Liver (tissue), 9 donors: ENCODE data around the gene BRSK2. TPM values are rescaled to one million over a fixed set of nuclear protein-coding genes. Genes with fewer than 3 reads are reported as not detected.

ENCODE experiments used
- DNase-seq: peaks from one replicate; pipeline ENCODE4 v3.0.0-alpha.2; 2017; ENCODE audit warnings: low spot score
- H3K27ac ChIP-seq, 2 donors: one replicate each; pipeline ENCODE4 v1.7.0; 2013; ENCODE audit warnings: inconsistent platforms in 2 of 2, low read length in 2 of 2, control low read depth in 1 of 2, low read depth in 1 of 2, mild to moderate bottlenecking in 1 of 2
- H3K27me3 ChIP-seq, 4 donors: one replicate each; pipeline versions ENCODE4 v1.6.1 to v1.7.0; 2013; ENCODE audit warnings: low read length in 3 of 4, inconsistent platforms in 1 of 4, mild to moderate bottlenecking in 1 of 4, moderate library complexity in 1 of 4; ENCODE audit not compliant: control insufficient read depth in 4 of 4, insufficient read depth in 4 of 4
- H3K36me3 ChIP-seq, 4 donors: one replicate each; pipeline versions ENCODE4 v1.6.1 to v1.7.0; 2013; ENCODE audit warnings: low read length in 3 of 4, mild to moderate bottlenecking in 3 of 4, low read depth in 1 of 4, moderate library complexity in 1 of 4; ENCODE audit not compliant: control insufficient read depth in 4 of 4, insufficient read depth in 3 of 4
- H3K4me1 ChIP-seq, 4 donors: one replicate each; pipeline versions ENCODE4 v1.6.1 to v1.7.0; 2013; ENCODE audit warnings: low read length in 3 of 4, mild to moderate bottlenecking in 3 of 4, moderate library complexity in 1 of 4; ENCODE audit not compliant: control insufficient read depth in 4 of 4, insufficient read depth in 4 of 4
- H3K4me3 ChIP-seq, 3 donors: one replicate each; pipeline versions ENCODE4 v1.6.1 to v1.7.0; 2013; ENCODE audit warnings: low read length in 3 of 3, control low read depth in 1 of 3, low read depth in 1 of 3, mild to moderate bottlenecking in 1 of 3
- H3K9ac ChIP-seq, 2 donors: one replicate each; pipeline ENCODE4 v1.7.0; 2013; ENCODE audit warnings: low read length in 2 of 2, mild to moderate bottlenecking in 2 of 2, moderate library complexity in 2 of 2, control low read depth in 1 of 2, low read depth in 1 of 2
- H3K9me3 ChIP-seq, 4 donors: one replicate each; pipeline versions ENCODE4 v1.6.1 to v1.7.0; 2013; ENCODE audit warnings: low read length in 3 of 4; ENCODE audit not compliant: control insufficient read depth in 4 of 4
- ATF3 ChIP-seq: IDR thresholded peaks from 2 replicates; pipeline ENCODE4 v1.6.1; 2016; ENCODE audit warnings: antibody characterized with exemption
- EGR1 ChIP-seq, 2 donors: IDR thresholded peaks; 2 replicates each; pipeline ENCODE4 v1.6.1; 2016 to 2018; ENCODE audit warnings: antibody characterized with exemption in 2 of 2, low read depth in 2 of 2
- FOXA1 ChIP-seq: IDR thresholded peaks from 2 replicates; pipeline ENCODE4 v1.6.1; 2016; ENCODE audit warnings: antibody characterized with exemption
- GABPA ChIP-seq, 2 donors: IDR thresholded peaks in 1 of 2; conservative IDR thresholded peaks in 1 of 2; 2 replicates each; pipeline ENCODE4 v1.6.1; 2016; ENCODE audit warnings: antibody characterized with exemption in 2 of 2, mild to moderate bottlenecking in 1 of 2, moderate library complexity in 1 of 2
- HNF4A ChIP-seq, 2 donors: conservative IDR thresholded peaks; 2 replicates each; pipeline ENCODE4 v1.6.1; 2016; ENCODE audit warnings: antibody characterized with exemption in 2 of 2, mild to moderate bottlenecking in 2 of 2
- HNF4G ChIP-seq: IDR thresholded peaks from 2 replicates; pipeline ENCODE4 v1.6.1; 2016; ENCODE audit warnings: antibody characterized with exemption
- JUND ChIP-seq, 2 donors: IDR thresholded peaks; 2 replicates each; pipeline ENCODE4 v1.6.1; 2016; ENCODE audit warnings: antibody characterized with exemption in 2 of 2
- NR2F2 ChIP-seq: IDR thresholded peaks from 2 replicates; pipeline ENCODE4 v1.6.1; 2016; ENCODE audit warnings: antibody characterized with exemption
- RAD21 ChIP-seq, 2 donors: IDR thresholded peaks; 2 replicates each; pipeline ENCODE4 v1.6.1; 2016; ENCODE audit warnings: antibody characterized with exemption in 2 of 2, mild to moderate bottlenecking in 2 of 2
- REST ChIP-seq: IDR thresholded peaks from 2 replicates; pipeline ENCODE4 v1.6.1; 2016; ENCODE audit warnings: antibody characterized with exemption, mild to moderate bottlenecking
- RXRA ChIP-seq, 2 donors: IDR thresholded peaks; 2 replicates each; pipeline ENCODE4 v1.6.1; 2017 to 2018; ENCODE audit warnings: antibody characterized with exemption in 2 of 2, mild to moderate bottlenecking in 1 of 2
- SP1 ChIP-seq: IDR thresholded peaks from 2 replicates; pipeline ENCODE4 v1.6.1; 2018; ENCODE audit warnings: antibody characterized with exemption, mild to moderate bottlenecking
- TAF1 ChIP-seq: conservative IDR thresholded peaks from 2 replicates; pipeline ENCODE4 v1.6.1; 2016; ENCODE audit warnings: antibody characterized with exemption, mild to moderate bottlenecking
- YY1 ChIP-seq: IDR thresholded peaks from 2 replicates; pipeline ENCODE4 v1.6.1; 2016; ENCODE audit warnings: antibody characterized with exemption, mild to moderate bottlenecking
- WGBS: extraction: QIAGEN DNeasy Blood & Tissue Kit; methylation state at CpG from one replicate; pipeline ENCODE4 v1.1.7; 2013; 5-methylcytosine and 5-hydroxymethylcytosine counted together
- polyA plus RNA-seq, 2 donors: library from polyadenylated mRNA; stranded (reverse) in 1 of 2; unstranded in 1 of 2; fragments of 200-250 nt in 1 of 2; fragments of >200 nt in 1 of 2; fragmentation: Nextera tagmentation in 1 of 2; extraction: Ambion mirVana in 1 of 2; gene quantifications; one replicate each; pipeline versions ENCODE4 v1.2.1 to v1.2.3, GENCODE V29; 2013 to 2015
- total RNA-seq, 2 donors: library from RNA; depleted of rRNA; stranded (reverse); fragments of >200 nt; gene quantifications; one replicate each; pipeline ENCODE4 v1.2.3, GENCODE V29; 2014
- TF ChIP-seq, protein P1 (sequence below): IDR thresholded peaks from 2 replicates; pipeline ENCODE4 v1.6.1; 2016; ENCODE audit warnings: antibody characterized with exemption
- TF ChIP-seq, protein P2 (sequence below): fragments of 150-350 bp; IDR thresholded peaks from 2 replicates; pipeline ENCODE4 v1.5.1; 2017; ENCODE audit warnings: improper control_type of control experiment, low read depth, low read length; ENCODE audit not compliant: missing input control
- TF ChIP-seq, protein P3 (sequence below): IDR thresholded peaks from 2 replicates; pipeline ENCODE4 v1.6.1; 2016; ENCODE audit warnings: antibody characterized with exemption
- donor health status: healthy.
- donor health status: healthy.
- donor health status: healthy.
- donor health status: healthy.
- donor health status: healthy.

The BRSK2 gene
- total and polyA plus RNA-seq, 4 donors, result 0.05 to 0.17 TPM; not detected in 2

DNA sequence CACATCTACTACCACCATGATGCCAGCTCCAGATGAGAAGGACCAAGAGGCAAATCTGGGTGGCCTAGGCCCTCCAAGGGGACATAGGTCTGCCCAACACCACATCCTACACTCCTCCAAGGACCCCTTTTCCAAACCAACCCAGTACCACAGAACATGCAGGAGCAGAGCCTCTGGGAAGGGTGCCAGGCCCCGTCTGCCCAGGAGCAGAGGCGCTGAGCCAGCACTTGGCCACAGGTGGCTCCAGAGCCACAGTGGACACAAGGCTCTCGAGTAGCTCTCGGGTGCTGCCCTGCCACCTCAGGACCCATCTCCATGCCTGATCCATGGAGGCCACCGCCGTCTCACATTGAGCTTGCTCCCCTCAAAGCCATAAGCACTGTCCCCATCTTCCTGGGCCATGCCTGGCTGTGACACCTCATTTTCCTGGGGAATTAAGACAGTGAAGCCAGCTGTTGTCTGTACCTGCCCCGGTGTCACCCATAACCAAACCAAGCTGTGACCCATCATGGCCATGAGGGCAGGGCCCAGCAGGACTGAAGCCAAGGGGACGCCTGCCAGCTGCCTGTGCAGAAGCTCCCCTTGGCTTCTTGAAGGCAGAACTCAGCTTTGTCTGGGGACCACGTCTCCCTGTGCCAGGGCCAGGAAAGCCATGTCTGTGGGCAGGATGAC is 89.4 kb downstream of the BRSK2 start:
- Histone ChIP-seq H3K9me3 (no peaks in the 10 kb centered on the region), H3K36me3 (peaks cover 10 to 49% (median 19%) of the 10 kb centered on the region in 4 donors), H3K27ac (no peak overlapping the region), H3K4me1 (peaks cover 0 to 2% (median 0%) of the 10 kb centered on the region in 4 donors), H3K4me3 (no peak overlapping the region), H3K27me3 (no peaks in the 10 kb centered on the region), H3K9ac (no peak overlapping the region)
- TF ChIP-seq JUND (IDR thresholded peaks at IDR 0.05), result no peak
- TF ChIP-seq GABPA (IDR thresholded peaks at IDR 0.05 in 1 of 2, conservative IDR thresholded peaks at IDR 0.05 in 1 of 2), result no peak
- TF ChIP-seq FOXA1, result no peak
- TF ChIP-seq ATF3, result no peak
- no peak for TF ChIP-seq RXRA (IDR thresholded peaks at IDR 0.05)
- no peak for TF ChIP-seq REST
- TF ChIP-seq, protein P1, sequence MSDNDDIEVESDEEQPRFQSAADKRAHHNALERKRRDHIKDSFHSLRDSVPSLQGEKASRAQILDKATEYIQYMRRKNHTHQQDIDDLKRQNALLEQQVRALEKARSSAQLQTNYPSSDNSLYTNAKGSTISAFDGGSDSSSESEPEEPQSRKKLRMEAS, result no peak
- no peak for TF ChIP-seq YY1
- no peak for TF ChIP-seq SP1
- TF ChIP-seq EGR1 (IDR thresholded peaks at IDR 0.05; ENCODE audit: low read depth in 2 of 2), result no peak
- no peak for TF ChIP-seq TAF1
- TF ChIP-seq RAD21 (IDR thresholded peaks at IDR 0.05), result no peak
- no peak for TF ChIP-seq NR2F2
- TF ChIP-seq, protein P2, sequence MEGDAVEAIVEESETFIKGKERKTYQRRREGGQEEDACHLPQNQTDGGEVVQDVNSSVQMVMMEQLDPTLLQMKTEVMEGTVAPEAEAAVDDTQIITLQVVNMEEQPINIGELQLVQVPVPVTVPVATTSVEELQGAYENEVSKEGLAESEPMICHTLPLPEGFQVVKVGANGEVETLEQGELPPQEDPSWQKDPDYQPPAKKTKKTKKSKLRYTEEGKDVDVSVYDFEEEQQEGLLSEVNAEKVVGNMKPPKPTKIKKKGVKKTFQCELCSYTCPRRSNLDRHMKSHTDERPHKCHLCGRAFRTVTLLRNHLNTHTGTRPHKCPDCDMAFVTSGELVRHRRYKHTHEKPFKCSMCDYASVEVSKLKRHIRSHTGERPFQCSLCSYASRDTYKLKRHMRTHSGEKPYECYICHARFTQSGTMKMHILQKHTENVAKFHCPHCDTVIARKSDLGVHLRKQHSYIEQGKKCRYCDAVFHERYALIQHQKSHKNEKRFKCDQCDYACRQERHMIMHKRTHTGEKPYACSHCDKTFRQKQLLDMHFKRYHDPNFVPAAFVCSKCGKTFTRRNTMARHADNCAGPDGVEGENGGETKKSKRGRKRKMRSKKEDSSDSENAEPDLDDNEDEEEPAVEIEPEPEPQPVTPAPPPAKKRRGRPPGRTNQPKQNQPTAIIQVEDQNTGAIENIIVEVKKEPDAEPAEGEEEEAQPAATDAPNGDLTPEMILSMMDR, result no peak
- no peak for TF ChIP-seq HNF4A (conservative IDR thresholded peaks at IDR 0.05)
- no peak for DNase-seq
- WGBS, result 89% methylated on average over 9 of the region's 9 CpGs

DNA sequence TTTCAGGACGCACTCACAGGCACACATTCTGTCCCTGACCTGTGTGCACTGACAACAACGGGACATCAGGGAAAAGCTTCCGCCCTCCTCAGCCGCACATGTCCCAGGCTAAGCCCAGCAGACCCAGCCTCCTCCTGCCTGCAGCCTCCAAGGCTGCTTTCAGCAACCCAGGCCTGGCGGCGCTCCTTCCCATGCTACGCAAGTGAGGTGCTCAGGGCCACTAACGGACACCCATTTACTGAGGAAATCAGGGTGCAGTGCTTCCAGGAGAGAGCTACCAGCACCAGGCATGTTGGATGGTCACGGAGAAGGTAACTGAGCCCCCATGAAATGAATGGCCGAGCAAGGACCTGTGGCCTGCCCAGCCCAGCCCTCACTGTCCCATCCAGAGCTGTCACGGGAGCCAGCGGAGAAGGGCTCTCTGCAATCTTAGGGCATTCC is 90.0 kb downstream of the BRSK2 start:
- no peak overlapping the region for H3K9ac ChIP-seq
- peaks cover 10 to 47% (median 18%) of the 10 kb centered on the region in 4 donors for H3K36me3 ChIP-seq
- H3K4me1 ChIP-seq, result peaks cover 0 to 2% (median 0%) of the 10 kb centered on the region in 4 donors
- no peak for TF ChIP-seq HNF4G
- TF ChIP-seq, protein P3, sequence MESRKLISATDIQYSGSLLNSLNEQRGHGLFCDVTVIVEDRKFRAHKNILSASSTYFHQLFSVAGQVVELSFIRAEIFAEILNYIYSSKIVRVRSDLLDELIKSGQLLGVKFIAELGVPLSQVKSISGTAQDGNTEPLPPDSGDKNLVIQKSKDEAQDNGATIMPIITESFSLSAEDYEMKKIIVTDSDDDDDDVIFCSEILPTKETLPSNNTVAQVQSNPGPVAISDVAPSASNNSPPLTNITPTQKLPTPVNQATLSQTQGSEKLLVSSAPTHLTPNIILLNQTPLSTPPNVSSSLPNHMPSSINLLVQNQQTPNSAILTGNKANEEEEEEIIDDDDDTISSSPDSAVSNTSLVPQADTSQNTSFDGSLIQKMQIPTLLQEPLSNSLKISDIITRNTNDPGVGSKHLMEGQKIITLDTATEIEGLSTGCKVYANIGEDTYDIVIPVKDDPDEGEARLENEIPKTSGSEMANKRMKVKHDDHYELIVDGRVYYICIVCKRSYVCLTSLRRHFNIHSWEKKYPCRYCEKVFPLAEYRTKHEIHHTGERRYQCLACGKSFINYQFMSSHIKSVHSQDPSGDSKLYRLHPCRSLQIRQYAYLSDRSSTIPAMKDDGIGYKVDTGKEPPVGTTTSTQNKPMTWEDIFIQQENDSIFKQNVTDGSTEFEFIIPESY, result no peak
- TF ChIP-seq JUND (IDR thresholded peaks at IDR 0.05), result no peak
- TF ChIP-seq HNF4A (conservative IDR thresholded peaks at IDR 0.05), result no peak
- TF ChIP-seq SP1, result no peak
- TF ChIP-seq GABPA (IDR thresholded peaks at IDR 0.05 in 1 of 2, conservative IDR thresholded peaks at IDR 0.05 in 1 of 2), result no peak
- H3K4me3 ChIP-seq, result no peak overlapping the region
- no peak for DNase-seq
- no peak overlapping the region for H3K27ac ChIP-seq
- H3K9me3 ChIP-seq, result no peaks in the 10 kb centered on the region
- H3K27me3 ChIP-seq, result no peaks in the 10 kb centered on the region
- WGBS, result 94% methylated on average over 12 of the region's 12 CpGs
